Measurements from ENCODE around the gene ALDH3B2. TPM values are rescaled to one million over a fixed set of nuclear protein-coding genes. Genes with fewer than 3 reads are reported as not detected.

Gene ALDH3B2
- total RNA-seq, 1 experiment from 2014 or later: 0.13 TPM

GRCh38 chr11:67639438-67639859, 35.0 kb downstream of the ALDH3B2 start, which contains the start of gene TBX10:
Gene TBX10, minus strand, starts transcription at chr11:67639763. Its CDS starts 291 bp downstream, at chr11:67639472.
- Mint-ChIP-seq H3K27me3 (ENCODE audit: low read depth) (peaks cover 30% of the 10 kb centered on the region), H3K36me3 (no peaks in the 10 kb centered on the region), H3K4me1 (peaks cover 5% of the 10 kb centered on the region), H3K9me3 (peaks cover 3% of the 10 kb centered on the region; the same call in 1 of the 2 replicates), H3K27ac (no peak within 1 kb of the TSS), H3K4me3 (no peak within 1 kb of the TSS)
- POLR2A ChIA-PET: no interaction called here
- ATAC-seq: no peak
- no peak for DNase-seq (ENCODE audit: low spot score)
- CTCF ChIA-PET: interaction anchor here (0.8 to 4.5 kb wide), 6 partner anchors 10 to 59 kb away, joined by 3 to 43 read pairs (median 6); partner anchors contain the start of genes ALDH3B2 and NUDT8
- no peak for TF ChIP-seq E2F1 (CRISPR knock-in tag; IDR thresholded peaks at IDR 0.05)
- TF ChIP-seq IRF2 (CRISPR knock-in tag; IDR thresholded peaks at IDR 0.05; ENCODE audit: borderline replicate concordance, low read depth): no peak
- no peak for TF ChIP-seq ZNF671 (CRISPR knock-in tag; IDR thresholded peaks at IDR 0.05)
- TF ChIP-seq ZNF219 (CRISPR knock-in tag; IDR thresholded peaks at IDR 0.05; ENCODE audit: borderline replicate concordance): no peak
- TF ChIP-seq CBFB (CRISPR knock-in tag; IDR thresholded peaks at IDR 0.05; ENCODE audit: low read depth): no peak
- TF ChIP-seq ATF3 (CRISPR knock-in tag; conservative IDR thresholded peaks at IDR 0.05): no peak
- TF ChIP-seq ELF4 (CRISPR knock-in tag; IDR thresholded peaks at IDR 0.05; ENCODE audit: low read depth): no peak
- TF ChIP-seq NFE2L1 (CRISPR knock-in tag; IDR thresholded peaks at IDR 0.05): no peak
- TF ChIP-seq ZNF532 (CRISPR knock-in tag; IDR thresholded peaks at IDR 0.05; ENCODE audit: borderline replicate concordance): no peak

GRCh38 chr11:67638535-67639437, 35.6 kb downstream of the ALDH3B2 start:
- ChIA-PET POLR2A (interaction anchor here (0.6 to 0.9 kb wide), 2 partner anchors 9 to 58 kb away, joined by 3 read pairs; partner anchors contain the start of gene NUDT8), CTCF (interaction anchor here (0.8 to 4.5 kb wide), 5 partner anchors 9 to 59 kb away, joined by 3 to 43 read pairs (median 7); partner anchors contain the start of gene NUDT8)
- Mint-ChIP-seq H3K4me1 (peaks cover 3% of the 10 kb centered on the region), H3K27me3 (ENCODE audit: low read depth) (peaks cover 30% of the 10 kb centered on the region), H3K4me3 (no peak overlapping the region), H3K27ac (no peak overlapping the region), H3K36me3 (no peaks in the 10 kb centered on the region), H3K9me3 (peaks cover 3% of the 10 kb centered on the region; the same call in 1 of the 2 replicates)
- DNase-seq (ENCODE audit: low spot score) (no peak), ATAC-seq (no peak)
- no peak for TF ChIP-seq AFF4 (CRISPR knock-in tag; IDR thresholded peaks at IDR 0.05; ENCODE audit: borderline replicate concordance)
- TF ChIP-seq NFATC4 (CRISPR knock-in tag; IDR thresholded peaks at IDR 0.05): no peak
- TF ChIP-seq GABPB1 (CRISPR knock-in tag; IDR thresholded peaks at IDR 0.05): no peak
- no peak for TF ChIP-seq CBFB (CRISPR knock-in tag; IDR thresholded peaks at IDR 0.05; ENCODE audit: low read depth)
- TF ChIP-seq ERG (CRISPR knock-in tag; IDR thresholded peaks at IDR 0.05): no peak
- no peak for TF ChIP-seq IRF1 (CRISPR knock-in tag; IDR thresholded peaks at IDR 0.05)
- no peak for TF ChIP-seq ZBTB21 (CRISPR knock-in tag; IDR thresholded peaks at IDR 0.05; ENCODE audit: borderline replicate concordance)
- TF ChIP-seq STAT6 (CRISPR knock-in tag; conservative IDR thresholded peaks at IDR 0.05; ENCODE audit: low read depth): no peak
- TF ChIP-seq ZNF121 (CRISPR knock-in tag; IDR thresholded peaks at IDR 0.05): no peak
